ENCODE data around the gene CCNG1.

CCNG1 gene

DNA sequence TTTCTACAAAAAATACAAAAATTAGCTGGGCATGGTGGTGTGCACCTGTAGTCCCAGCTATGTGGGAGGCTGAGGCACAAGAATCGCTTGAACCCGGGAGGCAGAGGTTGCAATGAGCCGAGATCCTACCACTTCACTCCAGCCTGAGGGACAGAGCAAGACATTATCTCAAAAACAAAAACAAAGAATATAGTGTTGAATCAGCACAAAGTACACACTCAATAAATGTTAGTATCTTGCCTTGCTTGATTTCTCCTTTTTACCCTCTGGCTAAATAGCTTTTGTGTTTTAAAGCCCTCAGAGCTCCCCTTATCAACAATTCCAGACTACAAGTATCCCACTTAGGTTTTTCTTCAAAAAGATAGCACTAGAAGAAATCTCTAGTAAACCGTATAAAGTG, 37.5 kb upstream of the CCNG1 start:
- peaks cover 16% of the 10 kb centered on the region for H3K4me1 ChIP-seq (ENCODE audit: low read length)
- H3K36me3 ChIP-seq (replicated peaks; ENCODE audit: low read depth, low read length), result no peaks in the 10 kb centered on the region
- no peak overlapping the region for H3K4me3 ChIP-seq (ENCODE audit: low read length)
- H3K4me2 ChIP-seq (ENCODE audit: low read length), result no peak overlapping the region
- no peak overlapping the region for H3K27ac ChIP-seq (ENCODE audit: low read length)
- TF ChIP-seq EZH2phosphoT487 (IDR thresholded peaks at IDR 0.05; ENCODE audit: low read depth), result no peak
- TF ChIP-seq, protein P1, sequence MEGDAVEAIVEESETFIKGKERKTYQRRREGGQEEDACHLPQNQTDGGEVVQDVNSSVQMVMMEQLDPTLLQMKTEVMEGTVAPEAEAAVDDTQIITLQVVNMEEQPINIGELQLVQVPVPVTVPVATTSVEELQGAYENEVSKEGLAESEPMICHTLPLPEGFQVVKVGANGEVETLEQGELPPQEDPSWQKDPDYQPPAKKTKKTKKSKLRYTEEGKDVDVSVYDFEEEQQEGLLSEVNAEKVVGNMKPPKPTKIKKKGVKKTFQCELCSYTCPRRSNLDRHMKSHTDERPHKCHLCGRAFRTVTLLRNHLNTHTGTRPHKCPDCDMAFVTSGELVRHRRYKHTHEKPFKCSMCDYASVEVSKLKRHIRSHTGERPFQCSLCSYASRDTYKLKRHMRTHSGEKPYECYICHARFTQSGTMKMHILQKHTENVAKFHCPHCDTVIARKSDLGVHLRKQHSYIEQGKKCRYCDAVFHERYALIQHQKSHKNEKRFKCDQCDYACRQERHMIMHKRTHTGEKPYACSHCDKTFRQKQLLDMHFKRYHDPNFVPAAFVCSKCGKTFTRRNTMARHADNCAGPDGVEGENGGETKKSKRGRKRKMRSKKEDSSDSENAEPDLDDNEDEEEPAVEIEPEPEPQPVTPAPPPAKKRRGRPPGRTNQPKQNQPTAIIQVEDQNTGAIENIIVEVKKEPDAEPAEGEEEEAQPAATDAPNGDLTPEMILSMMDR (IDR thresholded peaks at IDR 0.05; ENCODE audit: low read depth, low read length), result no peak
- H4K20me1 ChIP-seq (ENCODE audit: insufficient read depth, low read length), result no peaks in the 10 kb centered on the region
- no peak overlapping the region for H3K9ac ChIP-seq (ENCODE audit: low read length)
- no peaks in the 10 kb centered on the region for H3K9me3 ChIP-seq (ENCODE audit: insufficient read depth, low read length)
- H3K79me2 ChIP-seq (ENCODE audit: low read length), result no peaks in the 10 kb centered on the region
- no peak overlapping the region for H2AFZ ChIP-seq (ENCODE audit: low read depth, low read length)
- H3K27me3 ChIP-seq (ENCODE audit: low read depth, low read length), result peaks cover 13% of the 10 kb centered on the region

DNA sequence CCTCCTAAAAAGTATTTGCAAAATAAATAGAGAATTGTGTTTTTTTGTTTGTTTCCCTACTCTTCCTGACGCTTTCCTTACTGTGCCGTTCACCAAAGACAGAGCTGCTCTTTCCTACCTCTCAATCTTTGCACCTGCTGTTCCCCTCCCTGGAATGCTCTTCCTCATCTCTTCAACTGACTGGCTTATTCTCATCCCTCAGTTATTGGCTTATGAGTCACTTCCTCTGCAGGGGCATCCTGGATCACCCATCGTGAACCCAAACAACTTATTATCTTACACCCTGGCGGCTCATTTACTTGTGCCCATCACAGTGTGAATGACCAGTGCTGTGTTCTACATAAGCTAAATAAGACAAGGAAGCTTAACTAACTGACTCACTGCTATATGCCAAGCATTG, 36.1 kb upstream of the CCNG1 start:
- H3K4me2 ChIP-seq (ENCODE audit: low read length), result no peak overlapping the region
- H2AFZ ChIP-seq (ENCODE audit: low read depth, low read length), result no peak overlapping the region
- TF ChIP-seq, protein P1 (IDR thresholded peaks at IDR 0.05; ENCODE audit: low read depth, low read length), result no peak
- no peak for TF ChIP-seq EZH2phosphoT487 (IDR thresholded peaks at IDR 0.05; ENCODE audit: low read depth)
- no peaks in the 10 kb centered on the region for H3K9me3 ChIP-seq (ENCODE audit: insufficient read depth, low read length)
- no peak overlapping the region for H3K4me3 ChIP-seq (ENCODE audit: low read length)
- no peak overlapping the region for H3K27ac ChIP-seq (ENCODE audit: low read length)
- no peaks in the 10 kb centered on the region for H4K20me1 ChIP-seq (ENCODE audit: insufficient read depth, low read length)
- H3K27me3 ChIP-seq (ENCODE audit: low read depth, low read length), result peaks cover 13% of the 10 kb centered on the region
- peaks cover 16% of the 10 kb centered on the region for H3K4me1 ChIP-seq (ENCODE audit: low read length)
- no peak overlapping the region for H3K9ac ChIP-seq (ENCODE audit: low read length)
- H3K36me3 ChIP-seq (replicated peaks; ENCODE audit: low read depth, low read length), result no peaks in the 10 kb centered on the region
- no peaks in the 10 kb centered on the region for H3K79me2 ChIP-seq (ENCODE audit: low read length)

DNA sequence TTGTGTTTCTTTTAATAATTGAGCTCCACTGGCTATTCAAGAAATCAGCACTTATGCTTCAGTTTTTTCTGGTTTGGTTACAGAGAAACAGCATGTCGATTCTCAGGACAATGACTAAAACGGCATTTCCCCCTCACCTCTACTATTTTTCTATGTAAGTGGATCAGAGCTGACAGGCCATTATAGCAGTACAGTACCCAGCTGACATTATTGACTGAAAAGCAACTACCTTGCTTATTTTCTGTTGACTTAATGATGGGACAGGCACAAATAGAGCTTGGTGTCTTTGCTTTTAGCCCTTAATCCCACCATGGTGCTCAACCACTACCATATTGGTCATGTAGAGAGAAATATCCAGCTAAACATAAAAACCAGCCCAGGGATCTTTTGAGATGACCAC, 35.4 kb upstream of the CCNG1 start:
- Histone ChIP-seq H3K36me3 (replicated peaks; ENCODE audit: low read depth, low read length) (no peaks in the 10 kb centered on the region), H3K27me3 (ENCODE audit: low read depth, low read length) (peaks cover 13% of the 10 kb centered on the region), H3K79me2 (ENCODE audit: low read length) (no peaks in the 10 kb centered on the region), H4K20me1 (ENCODE audit: insufficient read depth, low read length) (no peaks in the 10 kb centered on the region), H2AFZ (ENCODE audit: low read depth, low read length) (no peak overlapping the region), H3K4me2 (ENCODE audit: low read length) (no peak overlapping the region), H3K9ac (ENCODE audit: low read length) (no peak overlapping the region), H3K4me1 (ENCODE audit: low read length) (peaks cover 12% of the 10 kb centered on the region), H3K27ac (ENCODE audit: low read length) (no peak overlapping the region), H3K9me3 (ENCODE audit: insufficient read depth, low read length) (no peaks in the 10 kb centered on the region), H3K4me3 (ENCODE audit: low read length) (no peak overlapping the region)
- TF ChIP-seq EZH2phosphoT487 (IDR thresholded peaks at IDR 0.05; ENCODE audit: low read depth), result no peak
- TF ChIP-seq, protein P1 (IDR thresholded peaks at IDR 0.05; ENCODE audit: low read depth, low read length), result no peak

DNA sequence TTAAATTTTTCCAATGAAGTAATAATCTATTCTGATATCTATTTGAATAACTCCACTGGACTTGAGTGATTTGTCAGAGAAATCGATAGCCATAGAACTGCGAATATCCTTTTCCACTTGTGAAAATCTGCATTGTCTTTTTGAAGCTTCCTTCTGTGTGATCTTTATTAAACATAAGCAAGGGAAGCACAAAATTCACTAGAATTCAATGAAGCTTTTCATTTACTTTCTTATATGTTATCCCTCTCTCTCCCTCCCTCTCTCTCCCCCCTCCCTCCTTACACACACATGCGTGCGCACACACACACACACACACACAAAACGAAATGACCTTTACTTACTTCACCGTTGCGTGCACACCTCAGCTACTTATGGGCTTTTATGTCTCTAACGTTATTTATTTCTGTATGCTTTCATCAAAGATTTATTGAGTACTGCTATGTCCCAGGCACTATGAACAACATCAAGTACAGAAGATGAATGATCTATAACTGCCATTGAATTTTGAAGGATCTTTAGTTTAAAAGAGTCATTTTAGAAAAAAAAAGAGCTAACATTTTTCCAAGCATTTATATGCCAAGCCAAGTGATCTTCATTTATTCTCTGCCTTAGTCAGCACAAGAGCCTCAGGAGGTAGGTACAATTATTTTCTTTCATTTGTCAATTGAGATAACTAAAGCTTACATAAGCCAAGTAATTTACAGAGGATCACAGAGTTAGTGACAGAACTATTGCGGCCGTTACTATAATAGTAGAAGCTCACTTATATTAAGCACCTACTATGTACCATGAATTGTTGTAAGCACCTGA, 32.8 kb upstream of the CCNG1 start:
- H3K4me3 ChIP-seq (ENCODE audit: low read length), result no peak overlapping the region
- no peak overlapping the region for H3K4me2 ChIP-seq (ENCODE audit: low read length)
- no peak overlapping the region for H3K27ac ChIP-seq (ENCODE audit: low read length)
- H2AFZ ChIP-seq (ENCODE audit: low read depth, low read length), result no peak overlapping the region
- no peak overlapping the region for H3K9ac ChIP-seq (ENCODE audit: low read length)
- H3K4me1 ChIP-seq (ENCODE audit: low read length), result peaks cover 9% of the 10 kb centered on the region
- H3K36me3 ChIP-seq (replicated peaks; ENCODE audit: low read depth, low read length), result no peaks in the 10 kb centered on the region
- no peaks in the 10 kb centered on the region for H4K20me1 ChIP-seq (ENCODE audit: insufficient read depth, low read length)
- TF ChIP-seq EZH2phosphoT487 (IDR thresholded peaks at IDR 0.05; ENCODE audit: low read depth), result no peak
- TF ChIP-seq, protein P1 (IDR thresholded peaks at IDR 0.05; ENCODE audit: low read depth, low read length), result no peak
- no peaks in the 10 kb centered on the region for H3K79me2 ChIP-seq (ENCODE audit: low read length)
- peaks cover 10% of the 10 kb centered on the region for H3K27me3 ChIP-seq (ENCODE audit: low read depth, low read length)
- H3K9me3 ChIP-seq (ENCODE audit: insufficient read depth, low read length), result no peaks in the 10 kb centered on the region
